HL-60 (cell line): ENCODE data around the gene C1orf105.

Experiments used
- GABPA ChIP-seq: IDR thresholded peaks from 2 replicates; pipeline ENCODE4 v1.6.1; 2012; ENCODE audit warnings: low read depth
- POLR2AphosphoS5 ChIP-seq: IDR thresholded peaks from 2 replicates; pipeline ENCODE4 v1.6.1; 2012; ENCODE audit warnings: low read depth
- TF ChIP-seq, protein P1 (sequence below): IDR thresholded peaks from one replicate; pipeline ENCODE4 v1.5.1; 2011; ENCODE audit warnings: low read length, control low read depth, inconsistent platforms; ENCODE audit not compliant: insufficient read depth

DNA sequence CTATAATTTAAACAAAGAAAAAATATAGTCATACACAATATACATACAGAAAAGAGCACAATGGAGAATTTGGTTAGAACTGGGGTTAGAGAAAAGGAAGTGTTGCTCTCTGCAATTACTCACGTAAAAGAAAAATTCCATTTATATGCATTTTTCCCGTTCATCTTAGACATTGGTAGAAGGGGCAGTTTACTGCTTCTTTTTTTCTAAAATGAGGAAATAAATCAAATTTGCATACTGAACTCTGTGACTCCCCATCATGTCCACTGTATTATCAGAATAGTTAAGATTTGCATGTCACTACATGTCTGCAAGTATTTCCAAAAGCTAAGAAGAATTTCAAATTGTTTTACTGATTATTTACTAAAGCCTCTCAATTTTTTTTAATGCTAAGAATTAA, 44.1 kb upstream of the C1orf105 start:
- TF ChIP-seq, protein P1, sequence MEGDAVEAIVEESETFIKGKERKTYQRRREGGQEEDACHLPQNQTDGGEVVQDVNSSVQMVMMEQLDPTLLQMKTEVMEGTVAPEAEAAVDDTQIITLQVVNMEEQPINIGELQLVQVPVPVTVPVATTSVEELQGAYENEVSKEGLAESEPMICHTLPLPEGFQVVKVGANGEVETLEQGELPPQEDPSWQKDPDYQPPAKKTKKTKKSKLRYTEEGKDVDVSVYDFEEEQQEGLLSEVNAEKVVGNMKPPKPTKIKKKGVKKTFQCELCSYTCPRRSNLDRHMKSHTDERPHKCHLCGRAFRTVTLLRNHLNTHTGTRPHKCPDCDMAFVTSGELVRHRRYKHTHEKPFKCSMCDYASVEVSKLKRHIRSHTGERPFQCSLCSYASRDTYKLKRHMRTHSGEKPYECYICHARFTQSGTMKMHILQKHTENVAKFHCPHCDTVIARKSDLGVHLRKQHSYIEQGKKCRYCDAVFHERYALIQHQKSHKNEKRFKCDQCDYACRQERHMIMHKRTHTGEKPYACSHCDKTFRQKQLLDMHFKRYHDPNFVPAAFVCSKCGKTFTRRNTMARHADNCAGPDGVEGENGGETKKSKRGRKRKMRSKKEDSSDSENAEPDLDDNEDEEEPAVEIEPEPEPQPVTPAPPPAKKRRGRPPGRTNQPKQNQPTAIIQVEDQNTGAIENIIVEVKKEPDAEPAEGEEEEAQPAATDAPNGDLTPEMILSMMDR: no peak
- no peak for TF ChIP-seq POLR2AphosphoS5
- no peak for TF ChIP-seq GABPA
